NCI-H1105 treated with DMSO at 0.1 percent for 48 hours (cell line): ENCODE results near the gene ANAPC2.

Experiments used
- DNase-seq: peaks from one replicate; lab custom pipeline; 2025; lab: John Stamatoyannopoulos, UW

The ANAPC2 gene

DNA sequence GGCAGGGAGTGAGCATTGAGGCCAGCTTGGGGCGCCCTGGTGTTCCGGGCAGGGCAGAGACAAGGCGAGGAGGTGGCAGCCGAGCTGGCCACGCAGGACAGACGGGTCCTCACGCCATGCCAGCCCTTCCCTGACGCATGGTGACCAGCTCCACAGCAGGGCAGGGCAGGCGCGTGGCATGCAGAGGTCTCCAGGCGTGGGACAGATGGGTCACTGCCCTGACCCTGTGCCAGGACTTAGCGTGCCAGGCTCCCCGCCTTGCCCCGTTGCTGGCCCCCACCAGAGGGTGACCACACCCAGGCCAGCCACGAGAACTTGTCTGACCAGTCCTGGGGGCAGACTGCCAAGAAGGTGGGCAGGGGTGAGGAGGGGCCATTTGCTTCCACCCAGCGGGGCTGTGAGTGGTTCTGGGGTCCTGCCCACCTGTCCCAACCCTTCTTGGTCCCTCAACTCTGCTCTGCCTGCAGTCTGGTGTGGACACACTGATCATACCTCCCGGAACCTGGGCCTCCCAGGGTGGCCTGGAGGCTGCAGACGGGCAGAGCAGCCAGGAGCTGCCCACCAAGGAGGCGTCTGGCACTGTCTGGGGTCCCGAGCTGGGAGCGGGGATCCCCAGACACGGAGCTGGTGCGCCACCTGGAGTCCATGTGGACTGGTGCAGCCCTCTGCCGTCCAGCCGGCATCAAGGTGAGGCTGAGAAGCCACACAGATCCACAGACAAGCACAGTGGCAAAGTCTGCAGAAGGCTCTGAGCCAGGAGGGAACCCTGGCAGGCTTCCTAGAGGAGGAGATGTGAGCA, 38.9 kb upstream of the ANAPC2 start, which contains the start of gene RNF224:
TSS of gene RNF224 (plus strand) at position 449 of the 799 bp plus-strand sequence. CDS start 834 bp downstream, outside the sequence.
- DNase-seq, result peak; percentile 54

GRCh38 chr9:137226338-137227053, 38.1 kb upstream of the ANAPC2 start:
- no peak for DNase-seq

DNA sequence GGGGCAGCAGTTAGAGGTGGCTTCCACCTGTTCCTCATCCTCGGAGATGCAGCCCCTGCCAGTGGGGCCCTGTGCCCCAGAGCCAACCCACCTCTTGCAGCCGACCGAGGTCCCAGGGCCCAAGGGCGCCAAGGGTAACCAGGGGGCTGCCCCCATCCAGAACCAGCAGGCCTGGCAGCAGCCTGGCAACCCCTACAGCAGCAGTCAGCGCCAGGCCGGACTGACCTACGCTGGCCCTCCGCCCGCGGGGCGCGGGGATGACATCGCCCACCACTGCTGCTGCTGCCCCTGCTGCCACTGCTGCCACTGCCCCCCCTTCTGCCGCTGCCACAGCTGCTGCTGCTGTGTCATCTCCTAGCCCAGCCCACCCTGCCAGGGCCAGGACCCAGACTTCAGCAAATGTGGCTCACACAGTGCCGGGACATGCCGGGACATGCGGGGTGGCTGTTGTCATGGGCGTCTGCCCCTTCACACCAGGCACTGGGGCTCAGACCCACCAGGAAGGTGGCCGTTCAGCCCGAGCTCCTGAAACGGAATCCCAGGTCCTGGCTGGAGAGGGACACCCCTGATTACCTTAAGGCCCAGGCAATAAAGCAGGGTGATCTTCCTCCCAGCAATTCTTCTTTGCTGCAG, 37.5 kb upstream of the ANAPC2 start:
- DNase-seq, result no peak

DNA sequence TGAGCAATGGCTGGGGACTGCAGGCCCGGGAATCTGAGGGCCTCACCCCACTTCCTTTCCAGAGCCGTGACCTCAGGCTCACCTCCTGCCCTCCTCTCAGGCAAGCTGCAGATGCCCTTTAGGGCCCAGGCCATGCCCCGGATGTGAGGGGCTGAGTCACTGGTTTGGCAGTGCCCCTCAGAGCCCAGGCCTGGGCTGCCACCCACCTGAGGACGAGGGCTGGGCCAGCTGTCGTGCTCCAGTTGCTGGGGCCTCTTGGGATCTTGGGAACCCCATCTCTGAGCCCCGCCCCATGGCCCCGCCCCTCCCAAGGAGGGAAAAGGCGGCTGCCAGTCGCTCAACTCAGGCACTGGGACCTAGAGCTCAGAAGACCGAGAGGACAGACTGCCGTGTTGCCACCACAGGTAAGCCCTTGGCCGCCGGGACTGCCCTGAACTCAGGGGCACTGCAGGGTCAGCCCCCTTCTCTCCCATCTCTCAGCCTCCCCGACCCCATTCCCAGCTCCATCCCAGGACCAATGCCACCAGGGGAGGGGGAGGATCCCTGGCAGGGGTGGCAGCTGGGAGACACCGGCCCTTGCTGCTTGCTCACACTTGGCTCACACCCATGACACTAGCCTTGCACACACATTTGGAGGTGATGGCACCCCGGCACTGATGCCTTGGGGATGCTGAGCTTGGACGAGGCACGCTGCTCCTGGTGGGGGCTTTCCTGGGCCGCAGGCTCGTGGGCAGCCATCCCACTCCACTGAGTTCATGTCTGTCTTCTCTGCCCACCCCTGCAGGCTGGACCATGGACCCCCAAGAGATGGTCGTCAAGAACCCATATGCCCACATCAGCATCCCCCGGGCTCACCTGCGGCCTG, 36.7 kb upstream of the ANAPC2 start, which contains the start of gene CYSRT1:
TSS of gene CYSRT1 (plus strand) at position 345 of the 865 bp plus-strand sequence. CDS start at position 793, 448 bp downstream.
- no peak for DNase-seq

DNA sequence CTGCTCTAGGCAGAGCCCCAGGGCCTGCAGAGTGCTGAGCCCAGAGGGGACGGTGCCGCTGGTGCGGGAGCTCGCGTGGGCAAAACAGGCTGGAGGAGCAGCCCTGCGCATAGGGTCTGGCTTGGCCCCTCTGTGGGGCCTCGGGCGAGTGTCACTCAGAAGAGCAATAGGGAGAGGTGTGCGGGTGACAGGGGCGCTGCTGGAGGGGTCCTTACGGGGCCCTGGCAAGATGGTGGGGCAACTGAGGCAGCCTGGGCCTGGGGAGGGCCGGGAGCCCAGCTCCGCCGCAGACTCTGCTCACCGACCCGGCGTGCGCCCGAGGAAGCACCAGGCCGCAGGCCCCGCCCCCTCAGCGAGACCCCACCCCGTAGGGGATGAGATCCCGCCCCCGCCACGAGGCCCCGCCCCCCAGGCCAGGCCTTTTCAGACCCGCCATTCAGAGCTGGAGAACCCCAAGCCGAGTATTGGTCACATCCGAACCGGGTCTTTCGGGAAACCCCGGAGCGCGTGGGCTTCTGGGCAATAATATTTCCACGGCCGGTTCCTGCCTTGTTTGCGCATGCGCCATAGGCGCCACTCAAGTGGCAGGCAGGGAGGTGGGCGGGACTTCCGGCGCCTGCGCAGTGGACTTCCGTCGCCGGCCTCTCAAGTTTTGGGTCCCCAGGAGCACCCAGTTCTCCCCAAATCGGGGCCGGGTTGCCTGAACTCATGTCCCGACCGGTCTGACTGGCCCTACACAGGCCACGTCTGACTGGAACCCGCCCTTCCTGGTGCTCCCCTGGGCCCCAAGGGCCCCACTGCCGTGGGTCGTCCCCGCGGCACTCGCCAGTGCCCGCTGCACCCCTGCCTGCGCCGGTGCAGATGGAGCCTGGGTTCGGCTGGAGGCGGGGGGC, 35.0 kb upstream of the ANAPC2 start:
- DNase-seq, result peak; percentile 91

- DNase-seq, result no peak
Observed at GRCh38 chr9:137222190-137223077, 34.1 kb upstream of the ANAPC2 start, which contains the start of gene RNF208. TSS of gene RNF208 (minus strand) at chr9:137222240. CDS start at chr9:137221212, 1,028 bp downstream.

GRCh38 chr9:137221506-137222111, 33.2 kb upstream of the ANAPC2 start:
- no peak for DNase-seq

- DNase-seq, result no peak
Observed at GRCh38 chr9:137221095-137221505, 32.7 kb upstream of the ANAPC2 start.

GRCh38 chr9:137220317-137221094, 32.1 kb upstream of the ANAPC2 start:
- no peak for DNase-seq

GRCh38 chr9:137219757-137220316, 31.5 kb upstream of the ANAPC2 start:
- no peak for DNase-seq

- DNase-seq, result no peak
Observed at GRCh38 chr9:137218754-137219271, 30.5 kb upstream of the ANAPC2 start.

DNA sequence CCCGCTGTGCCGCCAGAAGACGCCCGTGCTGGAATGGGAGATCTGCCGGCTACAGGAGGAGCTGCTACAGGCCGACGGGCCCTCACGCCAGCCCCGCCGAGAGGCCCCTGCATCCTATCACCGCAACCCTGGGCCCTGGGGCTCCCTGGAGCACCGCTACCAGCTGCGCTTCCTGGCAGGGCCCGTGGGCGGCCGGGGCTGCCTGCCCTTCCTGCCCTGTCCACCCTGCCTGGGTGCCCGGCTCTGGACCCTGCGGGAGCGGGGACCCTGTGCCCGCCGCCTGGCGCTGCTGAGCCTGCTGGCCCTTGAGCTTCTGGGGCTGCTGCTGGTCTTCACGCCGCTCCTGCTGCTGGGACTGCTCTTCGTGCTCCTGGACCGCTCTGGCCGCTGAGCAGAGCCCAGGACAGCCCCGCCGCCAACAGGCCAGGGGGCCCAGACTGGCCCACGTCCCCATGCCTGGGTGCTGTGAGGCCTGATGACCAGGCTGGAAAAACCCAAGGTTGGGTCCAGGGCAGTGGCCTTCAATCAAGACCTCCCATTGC, 29.9 kb upstream of the ANAPC2 start:
- DNase-seq, result no peak

- DNase-seq, result peak; percentile 64
Observed at GRCh38 chr9:137217276-137218211, 29.2 kb upstream of the ANAPC2 start.

DNA sequence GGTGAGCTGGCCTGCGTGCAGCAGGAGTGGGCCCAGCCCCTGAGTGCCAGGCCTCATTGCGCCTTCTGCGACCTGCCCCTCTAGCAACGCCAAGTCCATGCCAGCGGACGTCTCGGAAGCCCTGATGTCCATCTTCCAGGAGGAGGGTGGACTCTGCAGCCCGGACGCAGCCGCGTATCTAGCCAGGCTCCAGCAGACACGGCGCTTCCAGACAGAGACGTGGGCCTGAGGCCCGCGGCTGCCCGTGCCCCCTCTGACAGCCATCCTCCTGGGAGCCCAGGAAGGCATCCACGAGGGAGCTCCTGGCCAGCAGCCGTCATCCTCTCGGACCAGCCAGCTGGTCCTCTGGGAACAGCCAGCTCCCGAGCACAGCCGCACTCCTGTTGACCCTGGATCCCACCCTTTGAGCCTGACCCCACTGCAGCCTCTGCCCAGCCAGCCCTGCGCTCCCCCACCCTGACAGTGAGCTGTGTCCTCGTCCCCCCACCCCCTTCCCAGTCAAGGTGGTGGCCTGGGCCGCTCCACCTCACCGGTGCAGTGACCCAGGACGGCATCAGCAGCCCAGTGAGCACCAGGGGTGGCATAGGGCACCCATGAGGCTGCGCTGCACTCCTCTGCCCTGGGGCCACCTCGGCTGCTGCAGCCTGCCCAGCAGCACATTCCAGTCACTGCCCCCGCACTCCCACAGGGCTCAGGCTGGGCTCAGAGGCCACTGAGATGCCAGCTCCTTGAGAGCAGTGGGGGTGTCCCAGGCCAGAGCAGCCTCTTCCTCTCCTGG, 28.0 kb upstream of the ANAPC2 start:
- DNase-seq, result no peak
